Thyroid gland (tissue), 4 donors: Measurements from ENCODE around the gene P4HA3. TPM values are rescaled to one million over a fixed set of nuclear protein-coding genes. Genes with fewer than 3 reads are reported as not detected.

Experiments
- DNase-seq, 2 donors: peaks; one replicate each; pipeline ENCODE4 v3.0.0-alpha.2; 2019
- H3K27ac ChIP-seq, 3 donors: fragments of 200-600 bp; sonication (generic); 1 replicate in 2 of 3; 2 replicates in 1 of 3; pipeline ENCODE4 v1.5.1; 2016 to 2019; ENCODE audit warnings: mild to moderate bottlenecking in 1 of 3, moderate library complexity in 1 of 3
- H3K27me3 ChIP-seq: fragments of 200-600 bp; sonication (generic); one replicate; pipeline ENCODE4 v1.5.1; 2019
- H3K36me3 ChIP-seq, 2 donors: fragments of 200-600 bp; sonication (generic); one replicate each; pipeline ENCODE4 v1.5.1; 2016 to 2019
- H3K4me1 ChIP-seq, 2 donors: fragments of 200-600 bp; sonication (generic); one replicate each; pipeline ENCODE4 v1.5.1; 2017 to 2019
- H3K4me3 ChIP-seq, 3 donors: fragments of 200-600 bp; sonication (generic); replicated peaks in 1 of 3; 1 replicate in 2 of 3; 2 replicates in 1 of 3; pipeline ENCODE4 v1.5.1; 2016; ENCODE audit warnings: mild to moderate bottlenecking in 1 of 3
- H3K9me3 ChIP-seq: fragments of 200-600 bp; sonication (generic); one replicate; pipeline ENCODE4 v1.5.1; 2017
- POLR2A ChIP-seq, 2 donors: fragments of 450-650 bp; IDR thresholded peaks; one replicate each; pipeline ENCODE4 v1.6.1; 2017; ENCODE audit warnings: antibody characterized with exemption in 2 of 2, mild to moderate bottlenecking in 2 of 2, moderate library complexity in 1 of 2
- WGBS, 2 donors: methylation state at CpG; one replicate each; pipeline ENCODE4 v1.1.5; 2017; 5-methylcytosine and 5-hydroxymethylcytosine counted together
- intact Hi-C: fragments of 100-400 bp; cut with DNase I; formaldehyde crosslinking; loops from one replicate; pipeline ENCODE4 v1.15.1; 2023
- total RNA-seq, 4 donors: library from RNA; depleted of rRNA; stranded (reverse); fragments of >200 nt; gene quantifications; one replicate each; pipeline ENCODE4 v1.2.3, GENCODE V29; 2016
- TF ChIP-seq, protein P1 (sequence below), 6 experiments: fragments of 200-600 bp in 3 of 6; fragments of 450-650 bp in 3 of 6; sonication (generic) in 3 of 6; IDR thresholded peaks; one replicate each; pipeline ENCODE4 v1.5.1; 2016 to 2019; ENCODE audit warnings: antibody characterized with exemption in 6 of 6, mild to moderate bottlenecking in 2 of 6, inconsistent platforms in 1 of 6, moderate library complexity in 1 of 6

The P4HA3 gene
- total RNA-seq, 4 donors from 2014 or later: 1.6 to 4.3 (median 2.7) TPM

GRCh38 chr11:74288161-74288560, 23.3 kb downstream of the P4HA3 start:
- TF ChIP-seq, protein P1, sequence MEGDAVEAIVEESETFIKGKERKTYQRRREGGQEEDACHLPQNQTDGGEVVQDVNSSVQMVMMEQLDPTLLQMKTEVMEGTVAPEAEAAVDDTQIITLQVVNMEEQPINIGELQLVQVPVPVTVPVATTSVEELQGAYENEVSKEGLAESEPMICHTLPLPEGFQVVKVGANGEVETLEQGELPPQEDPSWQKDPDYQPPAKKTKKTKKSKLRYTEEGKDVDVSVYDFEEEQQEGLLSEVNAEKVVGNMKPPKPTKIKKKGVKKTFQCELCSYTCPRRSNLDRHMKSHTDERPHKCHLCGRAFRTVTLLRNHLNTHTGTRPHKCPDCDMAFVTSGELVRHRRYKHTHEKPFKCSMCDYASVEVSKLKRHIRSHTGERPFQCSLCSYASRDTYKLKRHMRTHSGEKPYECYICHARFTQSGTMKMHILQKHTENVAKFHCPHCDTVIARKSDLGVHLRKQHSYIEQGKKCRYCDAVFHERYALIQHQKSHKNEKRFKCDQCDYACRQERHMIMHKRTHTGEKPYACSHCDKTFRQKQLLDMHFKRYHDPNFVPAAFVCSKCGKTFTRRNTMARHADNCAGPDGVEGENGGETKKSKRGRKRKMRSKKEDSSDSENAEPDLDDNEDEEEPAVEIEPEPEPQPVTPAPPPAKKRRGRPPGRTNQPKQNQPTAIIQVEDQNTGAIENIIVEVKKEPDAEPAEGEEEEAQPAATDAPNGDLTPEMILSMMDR (IDR thresholded peaks at IDR 0.05): no peak
- no peak for TF ChIP-seq POLR2A (IDR thresholded peaks at IDR 0.05)

DNA sequence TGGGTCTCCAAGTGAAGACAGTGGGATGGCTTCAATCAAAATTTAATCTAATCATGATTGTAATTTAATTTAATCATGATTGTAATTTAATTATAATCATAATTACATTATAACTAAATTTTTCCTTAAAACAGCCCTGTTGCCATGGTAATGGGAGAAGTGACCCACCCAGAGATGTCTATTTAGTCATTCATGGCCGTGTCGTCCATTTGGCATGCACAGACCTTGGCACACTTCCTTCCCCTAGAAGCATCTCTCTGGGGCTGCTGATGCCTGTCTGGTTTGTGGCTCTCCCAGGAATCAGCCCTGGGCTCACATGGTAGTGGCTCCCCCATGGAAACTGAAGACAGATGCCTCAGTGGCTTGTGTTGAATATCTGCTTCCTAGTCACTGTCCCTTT, 27.0 kb downstream of the P4HA3 start:
- Histone ChIP-seq H3K9me3 (no peaks in the 10 kb centered on the region), H3K27ac (no peak overlapping the region), H3K4me1 (peaks cover 0 to 22% of the 10 kb centered on the region in 2 donors), H3K4me3 (no peak overlapping the region), H3K36me3 (no peaks in the 10 kb centered on the region), H3K27me3 (no peaks in the 10 kb centered on the region)
- intact Hi-C loops: no loop called here
- TF ChIP-seq POLR2A (IDR thresholded peaks at IDR 0.05): no peak
- TF ChIP-seq, protein P1 (IDR thresholded peaks at IDR 0.05): no peak
- 82 to 86% methylated on average over 2 of the region's 2 CpGs for WGBS, 2 donors
- DNase-seq: no peak

More at GRCh38 chr11:74288161-74288560, 23.3 kb downstream of the P4HA3 start:
- H3K4me3 ChIP-seq: no peak overlapping the region
- no peaks in the 10 kb centered on the region for H3K27me3 ChIP-seq
- WGBS, 2 donors: 32 to 62% methylated on average over 1 of the region's 1 CpG
- peaks cover 0 to 10% of the 10 kb centered on the region in 2 donors for H3K4me1 ChIP-seq
- no peaks in the 10 kb centered on the region for H3K9me3 ChIP-seq
- no peak overlapping the region for H3K27ac ChIP-seq
- intact Hi-C loops: no loop called here
- H3K36me3 ChIP-seq: no peaks in the 10 kb centered on the region
- peak in 1 of 2 donors; percentile 12 for DNase-seq

DNA sequence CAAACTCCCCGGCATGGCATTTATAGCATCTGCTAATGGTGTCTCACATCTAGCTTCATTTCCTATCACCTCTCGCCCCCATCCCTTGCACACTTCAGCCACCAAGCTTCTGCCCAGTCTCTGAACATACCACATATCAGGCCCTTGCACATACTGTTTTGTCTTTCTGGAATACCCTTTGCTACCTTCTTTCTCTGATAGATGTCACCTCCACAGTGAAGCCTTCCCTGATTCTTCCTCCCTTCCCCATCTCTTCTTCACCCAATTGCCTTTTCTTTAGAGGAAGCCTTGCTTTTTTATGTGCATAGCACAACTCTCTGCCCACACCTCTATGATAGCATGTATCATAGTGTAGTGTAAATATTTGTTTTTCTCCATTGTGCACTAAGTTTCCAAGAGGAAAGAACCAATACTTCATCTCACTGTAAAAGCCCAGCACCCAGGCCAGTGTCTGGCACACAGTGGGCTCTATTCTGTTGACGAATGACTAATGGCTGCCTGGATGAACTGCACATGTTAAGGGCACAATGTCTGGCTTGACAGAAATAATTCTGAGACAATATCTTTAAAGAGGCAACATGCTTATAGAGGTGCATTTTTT, 27.8 kb downstream of the P4HA3 start:
- H3K4me1 ChIP-seq: peaks cover 0 to 22% of the 10 kb centered on the region in 2 donors
- no peaks in the 10 kb centered on the region for H3K36me3 ChIP-seq
- H3K4me3 ChIP-seq: no peak overlapping the region
- intact Hi-C loops: no loop called here
- H3K27ac ChIP-seq: no peak overlapping the region
- 94% methylated on average over 3 of the region's 3 CpGs for WGBS, 2 donors
- no peak for DNase-seq
- no peaks in the 10 kb centered on the region for H3K9me3 ChIP-seq
- TF ChIP-seq, protein P1 (IDR thresholded peaks at IDR 0.05): no peak
- no peak for TF ChIP-seq POLR2A (IDR thresholded peaks at IDR 0.05)
- H3K27me3 ChIP-seq: no peaks in the 10 kb centered on the region

DNA sequence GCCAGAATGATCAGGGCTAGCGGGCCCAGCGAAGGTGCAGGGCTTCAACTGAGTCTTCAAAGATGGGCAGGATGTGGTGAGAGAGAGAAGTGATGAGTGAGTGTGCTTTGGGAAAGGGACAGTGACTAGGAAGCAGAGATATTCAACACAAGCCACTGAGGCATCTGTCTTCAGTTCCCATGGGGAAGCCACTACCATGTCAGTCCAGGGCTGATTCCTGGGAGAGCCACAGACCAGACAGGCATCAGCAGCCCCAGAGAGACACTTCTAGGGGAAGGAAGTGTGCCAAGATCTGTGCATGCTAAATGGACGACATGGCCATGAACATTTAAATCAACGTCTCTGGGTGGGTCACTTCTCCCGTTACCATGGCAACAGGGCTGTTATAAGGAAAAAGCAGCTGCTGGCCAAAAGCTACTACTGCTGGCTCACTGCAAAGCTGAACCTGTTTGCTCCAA, 28.5 kb downstream of the P4HA3 start:
- no peaks in the 10 kb centered on the region for H3K9me3 ChIP-seq
- no peak for DNase-seq
- TF ChIP-seq, protein P1 (IDR thresholded peaks at IDR 0.05): no peak
- no peak for TF ChIP-seq POLR2A (IDR thresholded peaks at IDR 0.05)
- peak overlapping the region in 2 of 3 donors; percentile 8 to 13 for H3K27ac ChIP-seq
- H3K27me3 ChIP-seq: no peaks in the 10 kb centered on the region
- no peak overlapping the region for H3K4me3 ChIP-seq
- intact Hi-C loops: no loop called here
- H3K36me3 ChIP-seq: no peaks in the 10 kb centered on the region
- H3K4me1 ChIP-seq: peaks cover 0 to 17% of the 10 kb centered on the region in 2 donors
- WGBS, 2 donors: 52 to 54% methylated on average over 5 of the region's 5 CpGs

- H3K27ac ChIP-seq: peak overlapping the region in 1 of 3 donors; percentile 8
- no peak overlapping the region for H3K4me3 ChIP-seq
- intact Hi-C loops: no loop called here
- no peaks in the 10 kb centered on the region for H3K36me3 ChIP-seq
- 26 to 40% methylated on average over 3 of the region's 3 CpGs for WGBS, 2 donors
- no peaks in the 10 kb centered on the region for H3K9me3 ChIP-seq
- peaks cover 0 to 13% of the 10 kb centered on the region in 2 donors for H3K4me1 ChIP-seq
- TF ChIP-seq, protein P1 (IDR thresholded peaks at IDR 0.05): no peak
- no peak for TF ChIP-seq POLR2A (IDR thresholded peaks at IDR 0.05)
- no peaks in the 10 kb centered on the region for H3K27me3 ChIP-seq
- DNase-seq: peak; percentile 84 to 90
These were observed 29.0 kb downstream of the P4HA3 start for GRCh38 chr11:74282421-74282820.
